ENCODE results near the gene IFITM1.

DNA sequence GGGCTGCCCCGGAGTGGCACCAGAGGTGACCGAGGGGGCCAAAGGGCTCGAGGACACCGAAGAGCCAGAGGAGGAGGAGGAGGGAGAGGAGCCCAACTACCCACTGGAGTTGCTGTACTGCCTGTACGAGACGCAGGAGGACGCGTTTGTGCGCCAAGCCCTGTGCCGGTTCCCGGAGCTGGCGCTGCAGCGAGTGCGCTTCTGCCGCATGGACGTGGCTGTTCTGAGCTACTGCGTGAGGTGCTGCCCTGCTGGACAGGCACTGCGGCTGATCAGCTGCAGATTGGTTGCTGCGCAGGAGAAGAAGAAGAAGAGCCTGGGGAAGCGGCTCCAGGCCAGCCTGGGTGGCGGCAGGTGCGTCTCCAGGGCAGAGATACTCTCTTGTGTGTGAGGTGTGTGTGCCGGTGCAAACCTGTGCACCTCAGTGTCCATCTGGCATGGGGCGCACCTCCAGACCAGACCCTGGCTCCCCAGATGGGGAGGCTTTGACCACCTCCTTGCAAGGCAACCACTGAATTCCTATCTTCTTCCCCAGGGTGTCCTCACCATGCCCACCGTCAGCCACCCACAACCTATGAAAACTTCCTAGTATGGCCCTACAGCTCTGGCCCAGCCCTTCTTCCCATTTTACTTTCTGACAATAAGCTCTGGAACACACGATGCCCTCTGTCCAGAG is 32.2 kb upstream of the IFITM1 start:
- TF ChIP-seq CREB1 (IDR thresholded peaks at IDR 0.05; ENCODE audit: low read depth) (no peak), RAD21 (IDR thresholded peaks at IDR 0.05; ENCODE audit: low read depth) (no peak), TAF1 (IDR thresholded peaks at IDR 0.05; ENCODE audit: low read depth) (no peak), EP300 (IDR thresholded peaks at IDR 0.05; ENCODE audit: borderline replicate concordance) (no peak), YY1 (IDR thresholded peaks at IDR 0.05; ENCODE audit: low read depth) (no peak)
- TF ChIP-seq, protein P1, sequence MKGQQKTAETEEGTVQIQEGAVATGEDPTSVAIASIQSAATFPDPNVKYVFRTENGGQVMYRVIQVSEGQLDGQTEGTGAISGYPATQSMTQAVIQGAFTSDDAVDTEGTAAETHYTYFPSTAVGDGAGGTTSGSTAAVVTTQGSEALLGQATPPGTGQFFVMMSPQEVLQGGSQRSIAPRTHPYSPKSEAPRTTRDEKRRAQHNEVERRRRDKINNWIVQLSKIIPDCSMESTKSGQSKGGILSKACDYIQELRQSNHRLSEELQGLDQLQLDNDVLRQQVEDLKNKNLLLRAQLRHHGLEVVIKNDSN (IDR thresholded peaks at IDR 0.05): no peak
- TF ChIP-seq, protein P2, sequence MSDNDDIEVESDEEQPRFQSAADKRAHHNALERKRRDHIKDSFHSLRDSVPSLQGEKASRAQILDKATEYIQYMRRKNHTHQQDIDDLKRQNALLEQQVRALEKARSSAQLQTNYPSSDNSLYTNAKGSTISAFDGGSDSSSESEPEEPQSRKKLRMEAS (IDR thresholded peaks at IDR 0.05): no peak

All from Ishikawa (cell line).